ENCODE measurements around the gene PRLHR. TPM values are rescaled to one million over a fixed set of nuclear protein-coding genes. Genes with fewer than 3 reads are reported as not detected.

The PRLHR gene
- total and polyA plus RNA-seq, 11 donors, result not detected

GRCh38 chr10:118546479-118546878 lies 49.0 kb downstream of the PRLHR start:
- Histone ChIP-seq H3K27me3 (peaks cover 0 to 27% (median 6%) of the 10 kb centered on the region in 9 donors), H3K4me1 (peaks cover 0 to 3% (median 0%) of the 10 kb centered on the region in 12 donors), H3K4me3 (no peak overlapping the region), H3K36me3 (no peaks in the 10 kb centered on the region), H3K9me3 (peaks cover 0 to 8% (median 0%) of the 10 kb centered on the region in 12 donors), H3K27ac (no peak overlapping the region)
- intact Hi-C loops (cut with DNase I), result loop anchor here in 1 of 10 donors (10.0 kb wide), 1 partner anchor 1052 kb away; no protein-coding TSS in a partner anchor
- DNase-seq, result no peak
- 69 to 73% (median 72%) methylated on average over 2 of the region's 2 CpGs for WGBS, 4 donors
- TF ChIP-seq POLR2A (IDR thresholded peaks at IDR 0.05), result no peak
- TF ChIP-seq, protein P1, sequence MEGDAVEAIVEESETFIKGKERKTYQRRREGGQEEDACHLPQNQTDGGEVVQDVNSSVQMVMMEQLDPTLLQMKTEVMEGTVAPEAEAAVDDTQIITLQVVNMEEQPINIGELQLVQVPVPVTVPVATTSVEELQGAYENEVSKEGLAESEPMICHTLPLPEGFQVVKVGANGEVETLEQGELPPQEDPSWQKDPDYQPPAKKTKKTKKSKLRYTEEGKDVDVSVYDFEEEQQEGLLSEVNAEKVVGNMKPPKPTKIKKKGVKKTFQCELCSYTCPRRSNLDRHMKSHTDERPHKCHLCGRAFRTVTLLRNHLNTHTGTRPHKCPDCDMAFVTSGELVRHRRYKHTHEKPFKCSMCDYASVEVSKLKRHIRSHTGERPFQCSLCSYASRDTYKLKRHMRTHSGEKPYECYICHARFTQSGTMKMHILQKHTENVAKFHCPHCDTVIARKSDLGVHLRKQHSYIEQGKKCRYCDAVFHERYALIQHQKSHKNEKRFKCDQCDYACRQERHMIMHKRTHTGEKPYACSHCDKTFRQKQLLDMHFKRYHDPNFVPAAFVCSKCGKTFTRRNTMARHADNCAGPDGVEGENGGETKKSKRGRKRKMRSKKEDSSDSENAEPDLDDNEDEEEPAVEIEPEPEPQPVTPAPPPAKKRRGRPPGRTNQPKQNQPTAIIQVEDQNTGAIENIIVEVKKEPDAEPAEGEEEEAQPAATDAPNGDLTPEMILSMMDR (IDR thresholded peaks at IDR 0.05), result no peak
- ATAC-seq, result no peak

DNA sequence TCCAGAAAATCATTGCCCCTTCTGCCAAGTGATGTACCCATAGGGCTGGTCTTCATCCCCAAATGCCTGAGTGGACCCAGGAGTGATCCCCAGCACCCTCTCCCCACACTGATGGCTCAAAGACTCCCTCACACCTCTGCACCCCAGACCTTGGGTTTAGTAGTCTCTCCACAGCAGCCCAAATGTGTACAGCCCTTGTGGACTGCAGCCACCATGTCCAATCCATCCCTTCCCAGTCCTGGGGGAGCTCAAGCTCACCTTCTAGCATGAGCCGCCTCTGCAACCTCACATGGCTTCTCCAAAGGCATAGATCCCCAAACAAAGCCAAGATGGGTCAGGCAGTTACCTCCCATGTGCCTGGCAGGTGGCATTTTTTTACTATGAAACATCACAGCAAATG lies 50.1 kb downstream of the PRLHR start:
- no peak overlapping the region for H3K4me3 ChIP-seq
- DNase-seq (no peak), ATAC-seq (no peak)
- no peaks in the 10 kb centered on the region for H3K36me3 ChIP-seq
- intact Hi-C loops (cut with DNase I), result loop anchor here in 1 of 10 donors (10.0 kb wide), 1 partner anchor 1051 kb away; no protein-coding TSS in a partner anchor
- no peak overlapping the region for H3K27ac ChIP-seq
- peaks cover 0 to 30% (median 6%) of the 10 kb centered on the region in 9 donors for H3K27me3 ChIP-seq
- WGBS, 4 donors, result 80 to 100% (median 91%) methylated on average over 1 of the region's 1 CpG
- TF ChIP-seq, protein P1 (IDR thresholded peaks at IDR 0.05), result no peak
- TF ChIP-seq POLR2A (IDR thresholded peaks at IDR 0.05), result no peak
- H3K4me1 ChIP-seq, result no peaks in the 10 kb centered on the region
- H3K9me3 ChIP-seq, result peaks cover 0 to 8% (median 0%) of the 10 kb centered on the region in 12 donors

- Histone ChIP-seq H3K27me3 (peaks cover 0 to 30% (median 6%) of the 10 kb centered on the region in 9 donors), H3K4me1 (no peaks in the 10 kb centered on the region), H3K36me3 (no peaks in the 10 kb centered on the region), H3K27ac (no peak overlapping the region), H3K4me3 (no peak overlapping the region), H3K9me3 (peaks cover 0 to 8% (median 0%) of the 10 kb centered on the region in 12 donors)
- peak in 1 of 4 donors; percentile 11 for ATAC-seq
- no peak for DNase-seq
- TF ChIP-seq, protein P1 (IDR thresholded peaks at IDR 0.05), result no peak
- no peak for TF ChIP-seq POLR2A (IDR thresholded peaks at IDR 0.05)
- WGBS, 4 donors, result 53 to 68% (median 61%) methylated on average over 3 to 4 of the region's 4 CpGs
- intact Hi-C loops (cut with DNase I), result loop anchor here in 1 of 10 donors (10.0 kb wide), 1 partner anchor 1050 kb away; no protein-coding TSS in a partner anchor
Measured at GRCh38 chr10:118544401-118544948, 51.0 kb downstream of the PRLHR start.

GRCh38 chr10:118543714-118544400 lies 51.6 kb downstream of the PRLHR start:
- H3K4me1 ChIP-seq, result no peaks in the 10 kb centered on the region
- ATAC-seq (peak in 3 of 4 donors; percentile 47 to 80 (median 66)), DNase-seq (peak in 1 of 5 donors; percentile 38)
- intact Hi-C loops (cut with DNase I), result loop anchor here in 1 of 10 donors (10.0 kb wide), 1 partner anchor 1049 kb away; no protein-coding TSS in a partner anchor
- H3K4me3 ChIP-seq, result no peak overlapping the region
- H3K27ac ChIP-seq, result no peak overlapping the region
- H3K9me3 ChIP-seq, result peaks cover 0 to 2% (median 0%) of the 10 kb centered on the region in 12 donors
- TF ChIP-seq POLR2A (IDR thresholded peaks at IDR 0.05), result no peak
- TF ChIP-seq, protein P1 (IDR thresholded peaks at IDR 0.05), result peak; percentile 15 to 58 (median 36)
- H3K36me3 ChIP-seq, result no peaks in the 10 kb centered on the region
- peaks cover 0 to 30% (median 6%) of the 10 kb centered on the region in 9 donors for H3K27me3 ChIP-seq
- 27 to 54% (median 29%) methylated on average over 6 to 13 of the region's 13 CpGs for WGBS, 4 donors
